ENCODE measurements around the gene SPA17. TPM values are rescaled to one million over a fixed set of nuclear protein-coding genes. Genes with fewer than 3 reads are reported as not detected.

Gene SPA17
- total and polyA plus RNA-seq, 5 donors, result 2.3 to 7.9 (median 3.1) TPM

DNA sequence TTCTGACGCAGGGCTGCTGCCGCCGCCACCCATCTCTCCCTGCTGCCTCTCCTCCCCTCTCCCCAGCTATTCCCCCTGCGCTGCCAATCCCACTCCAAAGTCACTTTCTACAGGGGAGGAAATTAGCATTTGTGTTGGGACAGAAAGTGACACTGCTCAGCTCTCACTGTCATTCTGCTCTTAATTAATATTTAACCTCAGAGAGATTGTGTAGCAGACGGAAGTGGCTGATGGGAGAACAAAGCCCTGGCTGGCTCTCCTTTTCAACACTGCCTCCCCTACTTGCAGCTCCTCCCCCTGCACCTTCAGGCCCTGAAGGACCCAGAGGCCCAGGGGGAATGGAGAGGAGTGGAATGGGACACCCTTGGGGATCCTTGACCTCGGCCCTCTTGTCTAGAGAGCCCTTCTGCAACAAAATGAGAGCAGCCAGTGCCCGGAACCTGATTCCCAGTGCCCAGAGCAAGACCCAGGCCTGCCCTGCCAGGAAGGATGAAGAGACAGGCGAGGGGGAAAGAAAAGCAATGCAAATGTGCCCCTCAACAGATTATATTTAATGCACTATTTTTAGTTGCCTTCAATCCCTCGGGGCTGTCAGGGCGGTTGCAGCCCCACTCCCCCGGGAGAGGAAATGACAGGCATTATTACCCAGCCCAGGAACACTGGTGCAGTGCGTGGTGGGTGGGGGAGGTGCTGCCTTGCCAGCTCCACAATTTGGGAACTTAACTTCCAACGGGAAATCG lies 51.4 kb downstream of the SPA17 start:
- intact Hi-C loops (cut with DNase I), result no loop called here
- no peak overlapping the region for H3K4me3 ChIP-seq (ENCODE audit: low read length)
- H3K4me1 ChIP-seq (ENCODE audit: control insufficient read depth, insufficient read depth, low read length), result peaks cover 5% of the 10 kb centered on the region
- DNase-seq (peak; percentile 42 to 78 (median 63)), ATAC-seq (peak; percentile 62 to 74)
- WGBS, result 29% methylated on average over 14 of the region's 14 CpGs
- H3K9me3 ChIP-seq (ENCODE audit: control insufficient read depth, low read length), result no peaks in the 10 kb centered on the region
- no peak overlapping the region for H3K27ac ChIP-seq (ENCODE audit: low read length)
- no peaks in the 10 kb centered on the region for H3K27me3 ChIP-seq (ENCODE audit: control insufficient read depth, insufficient read depth)

DNA sequence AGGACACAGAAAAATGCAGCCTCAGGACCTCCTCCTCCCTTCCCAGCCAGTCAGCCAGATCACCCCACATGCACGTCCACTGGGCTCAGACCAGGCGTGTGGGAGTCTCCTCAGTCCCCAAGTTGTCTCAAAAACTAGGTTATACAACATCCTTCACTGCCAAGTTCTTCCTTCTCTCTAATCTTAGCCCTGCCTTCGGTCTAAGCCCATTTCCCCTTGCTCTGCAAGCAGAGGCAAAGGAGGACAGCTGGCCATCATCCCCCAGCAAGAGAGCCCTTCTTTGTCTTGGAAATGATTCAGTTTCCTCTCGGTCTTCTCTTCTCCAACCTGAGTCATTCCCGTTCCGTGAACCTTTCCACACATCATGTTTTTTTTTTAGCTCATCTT lies 52.0 kb downstream of the SPA17 start:
- ATAC-seq (peak; percentile 54 to 77), DNase-seq (no peak)
- WGBS, result 12% methylated on average over 6 of the region's 6 CpGs
- Histone ChIP-seq H3K27me3 (ENCODE audit: control insufficient read depth, insufficient read depth) (no peaks in the 10 kb centered on the region), H3K9me3 (ENCODE audit: control insufficient read depth, low read length) (no peaks in the 10 kb centered on the region), H3K4me1 (ENCODE audit: control insufficient read depth, insufficient read depth, low read length) (peaks cover 5% of the 10 kb centered on the region), H3K4me3 (ENCODE audit: low read length) (no peak overlapping the region), H3K27ac (ENCODE audit: low read length) (peak overlapping the region; percentile 43)
- intact Hi-C loops (cut with DNase I), result no loop called here

DNA sequence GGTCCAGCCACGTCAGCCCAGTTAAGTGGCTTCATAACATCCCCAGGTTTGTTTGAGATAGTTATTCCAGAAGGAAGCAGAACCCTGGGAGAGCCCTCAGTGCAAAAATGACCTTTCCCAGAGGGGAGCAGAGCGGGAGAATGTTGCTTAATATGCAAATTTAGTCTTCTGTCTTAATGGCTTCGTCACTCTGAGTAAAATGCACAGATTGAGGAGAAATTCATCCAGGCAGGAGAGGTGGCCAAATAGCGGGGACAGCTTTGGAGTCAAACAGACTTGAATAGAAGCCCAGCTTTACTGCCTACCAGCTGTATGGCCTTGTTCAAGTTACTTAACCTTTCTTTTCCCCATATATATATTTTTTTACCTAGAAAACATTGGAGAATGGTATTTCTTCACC lies 53.8 kb downstream of the SPA17 start:
- 81% methylated on average over 4 of the region's 4 CpGs for WGBS
- H3K4me1 ChIP-seq (ENCODE audit: control insufficient read depth, insufficient read depth, low read length), result peaks cover 5% of the 10 kb centered on the region
- H3K9me3 ChIP-seq (ENCODE audit: control insufficient read depth, low read length), result no peaks in the 10 kb centered on the region
- H3K27ac ChIP-seq (ENCODE audit: low read length), result no peak overlapping the region
- no peak for ATAC-seq
- H3K4me3 ChIP-seq (ENCODE audit: low read length), result no peak overlapping the region
- no peak for DNase-seq
- intact Hi-C loops (cut with DNase I), result no loop called here
- no peaks in the 10 kb centered on the region for H3K27me3 ChIP-seq (ENCODE audit: control insufficient read depth, insufficient read depth)

DNA sequence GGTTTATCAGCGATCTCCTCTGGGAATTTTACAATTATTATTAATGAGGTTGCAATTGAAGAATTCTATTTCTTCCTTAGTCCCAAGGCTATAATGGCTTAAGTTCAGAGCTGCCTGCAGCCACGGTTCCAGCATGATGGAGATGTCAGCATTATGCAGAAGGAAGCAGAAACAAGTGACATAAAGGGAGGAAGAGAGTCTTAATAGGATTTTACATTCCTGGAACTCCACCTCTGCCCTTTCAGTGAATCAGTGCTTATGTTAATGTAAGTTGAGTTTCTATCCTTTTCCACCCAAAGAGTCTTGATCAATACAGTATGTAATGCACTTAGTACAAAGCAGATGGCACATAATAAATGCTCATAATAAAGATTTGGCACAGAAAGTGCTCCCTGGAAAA lies 54.4 kb downstream of the SPA17 start:
- Histone ChIP-seq H3K27me3 (ENCODE audit: control insufficient read depth, insufficient read depth) (no peaks in the 10 kb centered on the region), H3K4me3 (ENCODE audit: low read length) (no peak overlapping the region), H3K4me1 (ENCODE audit: control insufficient read depth, insufficient read depth, low read length) (peaks cover 5% of the 10 kb centered on the region), H3K9me3 (ENCODE audit: control insufficient read depth, low read length) (no peaks in the 10 kb centered on the region), H3K27ac (ENCODE audit: low read length) (no peak overlapping the region)
- DNase-seq, result no peak
- ATAC-seq, result no peak
- 79% methylated on average over 2 of the region's 2 CpGs for WGBS
- intact Hi-C loops (cut with DNase I), result no loop called here

DNA sequence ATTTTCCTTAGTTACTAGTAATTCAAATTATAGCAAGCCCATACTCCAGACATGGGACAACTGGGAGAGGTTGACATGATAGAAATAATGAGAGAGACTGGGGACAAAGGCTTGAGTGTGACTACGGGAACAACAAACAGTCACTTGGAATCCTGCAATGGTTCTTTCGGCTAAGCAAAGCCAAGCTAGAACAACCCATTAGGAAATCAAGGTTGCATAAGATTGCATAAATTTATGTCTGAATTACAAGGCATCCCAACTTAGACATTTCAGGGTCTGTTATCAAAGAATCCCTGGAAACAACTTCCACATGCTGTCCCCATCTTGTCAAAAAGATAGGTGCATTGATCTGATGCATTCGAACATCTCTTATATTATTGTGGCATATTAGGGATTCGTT lies 55.9 kb downstream of the SPA17 start:
- no peak for ATAC-seq
- no peaks in the 10 kb centered on the region for H3K27me3 ChIP-seq (ENCODE audit: control insufficient read depth, insufficient read depth)
- DNase-seq, result no peak
- no peaks in the 10 kb centered on the region for H3K9me3 ChIP-seq (ENCODE audit: control insufficient read depth, low read length)
- whole genome bisulfite sequencing, result 89% methylated on average over 4 of the region's 4 CpGs
- H3K27ac ChIP-seq (ENCODE audit: low read length), result no peak overlapping the region
- intact Hi-C loops (cut with DNase I), result no loop called here
- no peak overlapping the region for H3K4me3 ChIP-seq (ENCODE audit: low read length)
- peaks cover 5% of the 10 kb centered on the region for H3K4me1 ChIP-seq (ENCODE audit: control insufficient read depth, insufficient read depth, low read length)

DNA sequence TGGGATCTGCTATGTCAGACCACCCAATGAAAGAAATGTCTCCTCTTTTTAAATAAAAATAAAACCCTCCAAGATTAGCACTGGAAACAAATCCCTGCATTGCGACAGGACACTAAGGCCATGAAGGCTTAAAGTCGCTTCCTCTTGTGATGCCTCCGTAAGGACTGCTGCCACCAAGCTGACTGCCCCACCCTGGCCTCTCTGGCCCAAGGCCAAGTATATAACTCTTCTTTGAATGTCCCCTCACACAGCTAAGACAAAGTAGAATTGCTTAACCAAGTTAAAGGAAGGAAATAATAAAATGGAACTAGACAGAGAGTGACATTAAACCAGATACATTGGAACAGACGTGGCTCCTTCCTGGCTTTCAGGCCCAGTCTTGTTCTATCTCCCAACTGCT lies 58.5 kb downstream of the SPA17 start:
- DNase-seq (peak; percentile 42 to 74 (median 67)), ATAC-seq (peak in 1 of 2 donors; percentile 78)
- Histone ChIP-seq H3K4me3 (ENCODE audit: low read length) (no peak overlapping the region), H3K9me3 (ENCODE audit: control insufficient read depth, low read length) (no peaks in the 10 kb centered on the region), H3K27me3 (ENCODE audit: control insufficient read depth, insufficient read depth) (no peaks in the 10 kb centered on the region), H3K4me1 (ENCODE audit: control insufficient read depth, insufficient read depth, low read length) (no peaks in the 10 kb centered on the region), H3K27ac (ENCODE audit: low read length) (no peak overlapping the region)
- 80% methylated on average over 4 of the region's 4 CpGs for WGBS
- intact Hi-C loops (cut with DNase I), result no loop called here

DNA sequence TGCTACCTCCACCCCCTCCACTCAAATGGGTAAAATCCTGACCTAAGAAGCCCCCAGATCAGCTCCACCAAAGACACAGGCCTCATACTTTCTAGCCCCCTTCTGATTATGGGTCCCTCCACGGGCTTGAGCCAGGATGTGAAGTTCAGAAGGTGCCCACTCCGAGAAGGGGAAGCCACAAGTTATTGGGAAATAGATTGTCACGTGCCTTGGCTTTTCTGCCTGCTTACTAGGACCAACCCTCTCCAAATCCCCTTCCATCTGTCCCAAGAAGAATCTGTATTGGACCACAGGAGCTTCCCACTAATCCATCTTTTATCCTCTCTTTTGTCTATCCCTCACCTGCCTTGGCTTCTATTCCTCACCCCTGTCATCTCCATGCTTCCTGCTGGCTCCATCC lies 63.0 kb downstream of the SPA17 start:
- Histone ChIP-seq H3K4me1 (ENCODE audit: control insufficient read depth, insufficient read depth, low read length) (no peaks in the 10 kb centered on the region), H3K4me3 (ENCODE audit: low read length) (no peak overlapping the region), H3K27me3 (ENCODE audit: control insufficient read depth, insufficient read depth) (no peaks in the 10 kb centered on the region), H3K9me3 (ENCODE audit: control insufficient read depth, low read length) (no peaks in the 10 kb centered on the region), H3K27ac (ENCODE audit: low read length) (no peak overlapping the region)
- ATAC-seq (no peak), DNase-seq (no peak)
- intact Hi-C loops (cut with DNase I), result no loop called here
- WGBS, result 68% methylated on average over 3 of the region's 3 CpGs

DNA sequence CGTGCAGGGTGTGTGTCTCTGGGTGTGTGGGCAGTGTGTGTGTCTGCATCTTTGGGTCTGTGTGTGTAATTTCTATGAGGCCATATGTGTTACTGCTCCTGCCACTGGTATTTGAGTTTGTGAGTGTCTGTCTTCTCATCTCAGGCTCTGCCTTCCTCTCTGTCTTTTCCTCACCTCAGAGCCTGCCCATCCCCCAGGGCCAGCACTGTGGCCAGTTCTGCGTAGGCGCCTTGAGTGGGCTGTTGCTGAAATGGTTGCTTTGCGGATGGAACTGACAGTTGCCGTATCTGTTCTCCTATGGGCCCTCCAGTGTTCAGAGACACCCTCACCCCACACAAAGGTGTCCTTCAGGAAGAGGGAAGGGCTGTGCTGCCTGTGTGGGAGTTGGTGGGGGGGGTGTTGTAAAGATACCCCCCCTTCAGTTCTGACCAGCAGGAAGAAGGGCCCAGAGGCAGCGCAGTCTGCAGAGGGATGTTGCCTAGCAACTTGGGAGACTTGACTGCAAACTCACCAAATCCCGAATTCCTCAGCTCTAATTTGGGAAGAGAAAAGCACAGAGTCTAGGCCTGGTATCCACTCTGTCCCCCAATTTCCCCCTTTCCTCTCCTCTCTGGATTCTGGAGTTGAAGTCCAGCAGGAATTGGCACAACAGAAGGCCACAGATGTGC lies 64.1 kb downstream of the SPA17 start:
- Histone ChIP-seq H3K27me3 (ENCODE audit: control insufficient read depth, insufficient read depth) (no peaks in the 10 kb centered on the region), H3K4me3 (ENCODE audit: low read length) (no peak overlapping the region), H3K9me3 (ENCODE audit: control insufficient read depth, low read length) (no peaks in the 10 kb centered on the region), H3K27ac (ENCODE audit: low read length) (no peak overlapping the region), H3K4me1 (ENCODE audit: control insufficient read depth, insufficient read depth, low read length) (no peaks in the 10 kb centered on the region)
- intact Hi-C loops (cut with DNase I), result no loop called here
- WGBS, result 78% methylated on average over 7 of the region's 7 CpGs
- no peak for DNase-seq
- no peak for ATAC-seq

DNA sequence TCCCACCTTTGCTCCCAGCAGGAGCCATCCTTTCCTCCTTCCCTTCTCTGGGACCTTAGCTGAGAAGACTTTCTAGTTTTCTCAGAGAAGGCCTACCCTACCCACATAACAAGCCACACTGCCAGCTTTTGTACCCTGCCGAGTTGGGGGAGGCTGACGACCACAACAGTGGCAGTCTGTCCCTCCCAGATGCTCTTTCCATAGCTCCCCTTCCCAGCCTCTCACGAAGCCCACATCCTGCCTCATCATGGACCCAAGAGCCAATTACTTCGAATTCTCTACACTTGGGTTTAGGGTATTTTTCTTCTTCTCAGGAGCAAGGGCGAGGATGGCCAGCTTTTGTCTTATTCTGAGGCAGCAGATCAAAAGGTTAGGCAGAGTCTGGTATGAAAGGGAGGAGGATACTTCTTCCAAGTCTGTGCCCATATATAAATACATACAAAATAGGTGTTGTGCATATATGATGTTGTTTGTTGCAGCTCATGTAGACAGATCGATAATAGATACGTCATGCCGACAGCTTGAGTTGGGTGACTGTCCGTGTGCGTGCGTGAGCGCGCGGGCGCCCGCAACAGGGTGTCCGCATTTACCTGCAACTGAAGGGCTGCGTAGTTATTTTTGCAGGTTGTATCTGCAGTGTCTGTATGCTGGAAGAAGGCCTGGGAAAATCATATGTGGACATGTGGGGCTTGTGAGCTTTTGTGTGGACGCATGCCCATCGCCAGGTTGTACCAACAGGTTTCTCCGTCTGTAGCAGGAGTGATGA lies 65.2 kb downstream of the SPA17 start:
- H3K4me3 ChIP-seq (ENCODE audit: low read length), result no peak overlapping the region
- intact Hi-C loops (cut with DNase I), result no loop called here
- peak in 1 of 3 donors; percentile 48 for DNase-seq
- no peak overlapping the region for H3K27ac ChIP-seq (ENCODE audit: low read length)
- H3K27me3 ChIP-seq (ENCODE audit: control insufficient read depth, insufficient read depth), result no peaks in the 10 kb centered on the region
- ATAC-seq, result no peak
- no peaks in the 10 kb centered on the region for H3K9me3 ChIP-seq (ENCODE audit: control insufficient read depth, low read length)
- H3K4me1 ChIP-seq (ENCODE audit: control insufficient read depth, insufficient read depth, low read length), result no peaks in the 10 kb centered on the region
- WGBS, result 71% methylated on average over 21 of the region's 21 CpGs

DNA sequence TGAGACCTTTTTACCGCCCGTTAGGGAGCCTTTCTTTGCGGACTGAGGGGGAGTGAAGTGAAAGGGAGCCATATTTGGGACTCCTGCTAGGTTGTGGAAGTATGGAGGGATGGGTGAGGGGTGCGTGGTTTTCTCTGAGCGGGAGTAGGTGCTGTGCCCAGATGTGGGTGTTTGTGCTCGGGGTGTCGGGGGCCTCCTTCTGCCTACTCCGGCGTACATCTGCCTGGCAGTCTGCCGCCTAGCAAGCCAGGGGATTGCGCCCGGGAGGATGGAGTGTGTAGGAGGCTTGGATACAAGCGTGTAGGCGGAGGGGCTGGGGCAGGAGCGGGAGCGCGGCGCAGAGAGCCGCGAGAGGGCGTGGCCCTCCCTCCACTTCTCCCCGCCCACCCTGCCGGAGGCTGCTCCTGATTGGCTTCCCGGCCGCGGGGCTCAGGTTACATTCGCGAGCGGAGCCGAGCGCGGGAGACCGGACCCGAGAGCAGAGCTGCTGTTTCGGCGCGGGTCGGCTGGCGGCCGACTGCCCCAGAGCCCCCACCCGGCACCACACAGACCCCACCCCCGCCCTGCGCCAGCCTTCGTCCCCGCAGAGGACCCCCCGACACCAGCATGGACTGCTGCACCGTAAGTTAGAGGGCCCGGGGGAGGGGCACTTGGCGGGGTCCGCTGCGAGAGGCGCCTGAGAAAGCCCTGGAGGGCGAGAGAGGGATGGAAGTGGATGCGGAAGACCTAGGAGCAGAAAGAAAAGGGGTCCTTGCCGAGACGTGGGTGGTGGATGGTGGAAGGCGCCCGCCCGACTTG lies 66.0 kb downstream of the SPA17 start, which contains the start of gene NRGN:
Gene NRGN (plus strand): TSS at position 464 of the 798 bp plus-strand sequence. CDS start 143 bp downstream, at position 607.
- peak; percentile 98 to 99 for ATAC-seq
- H3K27me3 ChIP-seq (ENCODE audit: control insufficient read depth, insufficient read depth), result no peaks in the 10 kb centered on the region
- intact Hi-C loops (cut with DNase I), result no loop called here
- H3K4me1 ChIP-seq (ENCODE audit: control insufficient read depth, insufficient read depth, low read length), result no peaks in the 10 kb centered on the region
- DNase-seq, result peak; percentile 93 to 98 (median 97)
- peak within 1 kb of the TSS; percentile 64 for H3K4me3 ChIP-seq (ENCODE audit: low read length)
- H3K9me3 ChIP-seq (ENCODE audit: control insufficient read depth, low read length), result no peaks in the 10 kb centered on the region
- H3K27ac ChIP-seq (ENCODE audit: low read length), result no peak within 1 kb of the TSS
- under 1% methylated on average over 59 of the region's 59 CpGs for WGBS

Measured in right cardiac atrium (tissue), 5 donors.